ENCODE data around the gene VMAC.

DNA sequence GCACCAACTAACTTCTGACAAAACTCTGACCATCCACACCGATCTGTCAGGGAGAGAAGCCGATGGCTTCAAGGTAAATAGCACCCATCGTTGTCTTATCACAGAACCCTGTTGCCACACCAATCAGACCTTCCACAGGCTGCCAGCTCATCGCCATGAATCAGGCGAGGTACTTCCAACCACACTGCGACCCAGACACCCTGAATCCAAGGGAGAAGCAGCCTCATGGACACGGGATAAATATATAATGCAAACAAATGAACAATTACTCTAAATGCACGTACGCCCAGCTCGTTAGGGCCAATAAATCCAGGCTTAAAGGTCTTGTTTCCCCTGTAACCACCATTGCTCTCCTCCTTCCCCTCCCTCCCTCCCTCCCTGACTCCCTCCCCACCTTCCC lies 52.5 kb downstream of the VMAC start:
- no peak for TF ChIP-seq FOXP2 (optimal IDR thresholded peaks at IDR 0.05; ENCODE audit: control extremely low read depth, extremely low read length, insufficient read depth)
- TF ChIP-seq POLR2AphosphoS5 (IDR thresholded peaks at IDR 0.05; ENCODE audit: borderline replicate concordance, low read depth, low read length), result no peak
- TF ChIP-seq EZH2 (IDR thresholded peaks at IDR 0.05), result no peak
